Kidney epithelial cell (primary cell): ENCODE results near the gene C16orf90. TPM values are rescaled to one million over a fixed set of nuclear protein-coding genes. Genes with fewer than 3 reads are reported as not detected.

ENCODE experiments used
- DNase-seq: peaks from one replicate; pipeline ENCODE4 v3.0.0-alpha.2; 2010; ENCODE audit warnings: low read depth
- H3K27me3 ChIP-seq: 2 replicates; pipeline ENCODE4 v1.6.0; 2011; ENCODE audit warnings: low read length; ENCODE audit not compliant: control insufficient read depth, insufficient read depth
- H3K36me3 ChIP-seq: 2 replicates; pipeline ENCODE4 v1.5.1; 2011; ENCODE audit warnings: low read length; ENCODE audit not compliant: control insufficient read depth, insufficient read depth
- H3K4me3 ChIP-seq: 2 replicates; pipeline ENCODE4 v1.5.1; 2011; ENCODE audit warnings: low read depth, mild to moderate bottlenecking, control low read depth, low read length
- total RNA-seq: library from RNA; depleted of rRNA; stranded (reverse); fragments of >200 nt; gene quantifications from 2 replicates; pipeline ENCODE4 v1.2.3, GENCODE V29; 2015
- TF ChIP-seq, protein P1 (sequence below): IDR thresholded peaks from 2 replicates; pipeline ENCODE4 v1.5.1; 2011; ENCODE audit warnings: mild to moderate bottlenecking, moderate library complexity, low read length, control low read depth, inconsistent platforms; ENCODE audit not compliant: insufficient read depth, poor library complexity, severe bottlenecking

C16orf90 gene
- total RNA-seq, 1 donor from 2014 or later, result not detected

DNA sequence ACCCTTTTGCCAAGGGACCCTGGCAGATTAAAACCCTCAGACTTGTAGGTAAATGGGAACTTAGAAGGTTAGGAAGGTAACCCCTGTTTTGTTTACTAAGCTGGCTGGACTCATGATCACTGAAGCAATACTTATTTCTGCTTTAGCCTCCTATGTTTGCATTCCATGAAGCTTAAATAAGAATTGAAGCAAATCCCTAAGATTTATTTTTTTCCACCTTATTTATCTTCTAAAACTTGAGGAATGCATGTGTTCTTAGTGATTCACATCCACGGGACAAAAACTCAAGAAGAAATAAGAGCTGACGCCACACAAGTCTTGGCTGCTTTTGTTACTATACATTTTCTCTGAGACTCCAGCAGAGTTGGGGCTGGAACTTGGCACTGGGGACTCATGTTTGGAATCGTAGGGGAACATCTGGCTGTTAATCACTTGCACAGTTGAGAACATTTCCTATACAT, 41.0 kb upstream of the C16orf90 start:
- TF ChIP-seq, protein P1, sequence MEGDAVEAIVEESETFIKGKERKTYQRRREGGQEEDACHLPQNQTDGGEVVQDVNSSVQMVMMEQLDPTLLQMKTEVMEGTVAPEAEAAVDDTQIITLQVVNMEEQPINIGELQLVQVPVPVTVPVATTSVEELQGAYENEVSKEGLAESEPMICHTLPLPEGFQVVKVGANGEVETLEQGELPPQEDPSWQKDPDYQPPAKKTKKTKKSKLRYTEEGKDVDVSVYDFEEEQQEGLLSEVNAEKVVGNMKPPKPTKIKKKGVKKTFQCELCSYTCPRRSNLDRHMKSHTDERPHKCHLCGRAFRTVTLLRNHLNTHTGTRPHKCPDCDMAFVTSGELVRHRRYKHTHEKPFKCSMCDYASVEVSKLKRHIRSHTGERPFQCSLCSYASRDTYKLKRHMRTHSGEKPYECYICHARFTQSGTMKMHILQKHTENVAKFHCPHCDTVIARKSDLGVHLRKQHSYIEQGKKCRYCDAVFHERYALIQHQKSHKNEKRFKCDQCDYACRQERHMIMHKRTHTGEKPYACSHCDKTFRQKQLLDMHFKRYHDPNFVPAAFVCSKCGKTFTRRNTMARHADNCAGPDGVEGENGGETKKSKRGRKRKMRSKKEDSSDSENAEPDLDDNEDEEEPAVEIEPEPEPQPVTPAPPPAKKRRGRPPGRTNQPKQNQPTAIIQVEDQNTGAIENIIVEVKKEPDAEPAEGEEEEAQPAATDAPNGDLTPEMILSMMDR, result no peak
- H3K27me3 ChIP-seq, result no peaks in the 10 kb centered on the region
- no peak for DNase-seq
- H3K4me3 ChIP-seq, result no peak overlapping the region
- peaks cover 1% of the 10 kb centered on the region for H3K36me3 ChIP-seq

GRCh38 chr16:3534126-3534525, 38.8 kb upstream of the C16orf90 start:
- TF ChIP-seq, protein P1, result no peak
- DNase-seq, result no peak
- Histone ChIP-seq H3K36me3 (peaks cover 1% of the 10 kb centered on the region), H3K4me3 (no peak overlapping the region), H3K27me3 (no peaks in the 10 kb centered on the region)

DNA sequence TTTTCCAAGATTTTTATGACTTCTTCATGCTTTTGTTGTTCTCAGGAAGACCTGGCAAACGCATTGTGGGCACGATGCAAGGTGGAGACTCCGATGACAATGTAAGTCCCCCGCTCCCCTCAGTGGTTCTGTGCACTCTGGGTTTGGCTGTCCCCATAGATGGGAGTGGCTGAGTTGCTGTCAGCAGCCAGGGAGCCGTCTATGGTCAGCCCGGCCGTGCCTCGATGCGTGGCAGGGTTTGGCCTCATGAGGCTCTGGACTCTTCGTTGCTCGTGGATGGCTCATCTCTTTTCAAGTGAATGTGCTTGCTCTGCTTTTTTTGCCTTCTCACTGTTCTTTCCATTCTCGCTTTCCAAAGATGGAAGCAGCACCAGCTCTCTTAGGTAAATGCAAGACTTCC, 37.5 kb upstream of the C16orf90 start:
- no peak overlapping the region for H3K4me3 ChIP-seq
- peaks cover 3% of the 10 kb centered on the region for H3K36me3 ChIP-seq
- no peak for DNase-seq
- TF ChIP-seq, protein P1, result no peak
- no peaks in the 10 kb centered on the region for H3K27me3 ChIP-seq

DNA sequence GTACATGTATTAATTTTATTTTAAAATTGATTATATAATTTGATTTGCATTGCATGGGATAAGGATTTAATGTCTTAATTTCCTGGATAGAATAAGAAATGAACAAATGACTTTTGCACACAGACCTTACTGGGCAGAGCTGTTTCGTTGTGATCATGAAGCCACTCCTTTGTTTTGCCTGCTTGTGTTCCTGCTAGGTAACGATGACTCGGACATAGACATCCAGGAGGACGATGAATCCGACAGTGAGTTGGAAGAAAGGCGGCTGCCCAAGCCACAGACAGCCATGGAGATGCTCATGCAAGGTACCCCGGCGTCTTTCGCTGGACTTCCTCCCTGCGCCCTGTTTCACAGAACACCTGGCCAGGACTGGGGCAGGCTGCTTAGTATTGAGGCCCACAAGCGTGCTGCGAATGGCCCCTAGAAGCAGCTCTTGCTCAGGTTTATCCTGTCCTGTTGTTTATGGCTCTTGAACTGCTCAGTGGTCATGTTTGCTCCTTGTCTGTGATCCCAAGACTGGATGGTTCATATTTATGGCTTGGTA, 35.2 kb upstream of the C16orf90 start:
- no peak for DNase-seq
- TF ChIP-seq, protein P1, result no peak
- peaks cover 3% of the 10 kb centered on the region for H3K36me3 ChIP-seq

DNA sequence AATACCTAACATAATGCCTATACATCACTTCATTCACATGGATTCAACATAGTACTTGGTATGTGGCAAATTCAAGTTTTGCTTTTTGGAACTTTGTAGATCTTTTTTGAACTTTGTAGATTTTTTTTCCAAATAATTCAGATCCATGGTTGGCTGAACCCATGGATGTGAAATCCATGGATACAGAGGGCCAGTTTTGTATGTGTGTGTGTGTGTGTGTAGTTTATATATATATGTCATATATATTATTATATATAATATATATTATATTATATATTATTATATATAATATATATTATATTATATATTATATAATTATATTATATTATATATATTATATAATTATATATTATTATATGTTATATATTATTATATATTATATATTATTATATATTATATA, 33.9 kb upstream of the C16orf90 start:
- H3K4me3 ChIP-seq, result no peak overlapping the region
- peaks cover 1% of the 10 kb centered on the region for H3K36me3 ChIP-seq
- DNase-seq, result no peak
- TF ChIP-seq, protein P1, result no peak
- H3K27me3 ChIP-seq, result no peaks in the 10 kb centered on the region

More for the DNA sequence above, 35.2 kb upstream of the C16orf90 start:
- Histone ChIP-seq H3K27me3 (no peaks in the 10 kb centered on the region), H3K4me3 (no peak overlapping the region)

DNA sequence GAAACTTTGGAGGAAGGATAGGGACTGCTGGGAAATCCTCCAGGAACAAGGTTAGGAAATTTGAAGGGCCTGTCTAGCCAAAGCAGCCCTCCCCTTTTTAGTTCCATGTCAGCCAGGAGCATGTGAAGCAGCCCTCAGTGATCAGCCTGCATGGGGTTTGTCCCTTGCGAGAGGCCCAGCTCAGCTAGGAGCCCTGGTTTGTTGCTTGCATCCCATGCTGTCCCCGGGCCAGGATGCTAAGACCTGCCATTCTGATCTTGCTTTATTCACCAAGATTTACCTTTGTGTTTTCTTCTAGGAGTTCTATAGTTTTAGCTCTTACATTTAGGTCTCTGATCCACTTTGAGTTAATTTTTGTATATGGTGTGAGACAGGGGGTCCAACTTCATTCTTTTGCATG, 33.1 kb upstream of the C16orf90 start:
- no peaks in the 10 kb centered on the region for H3K27me3 ChIP-seq
- peaks cover 1% of the 10 kb centered on the region for H3K36me3 ChIP-seq
- H3K4me3 ChIP-seq, result no peak overlapping the region
- TF ChIP-seq, protein P1, result no peak
- DNase-seq, result no peak
